T-cell (primary cell): Measurements from ENCODE around the gene APOH. TPM values are rescaled to one million over a fixed set of nuclear protein-coding genes. Genes with fewer than 3 reads are reported as not detected.

Experiments
- ATAC-seq, 4 experiments: fragments of 200-7000 bp in 3 of 4; fragments of 150-1000 bp in 1 of 4; cut with Tn5 transposase; replicated peaks in 1 of 4; 1 replicate in 3 of 4; 2 replicates in 1 of 4; pipeline ENCODE4 v1.10.0; 2021; ENCODE audit warnings: moderate library complexity in 3 of 4, mild to moderate bottlenecking in 2 of 4, moderate number of reproducible peaks in 1 of 4
- CTCF ChIA-PET, 2 donors: fragments of 300-600 bp; sonication (Branson Sonifier 250); formaldehyde crosslinking; loops; one replicate each; lab custom pipeline; 2022; ENCODE audit warnings: antibody characterized with exemption in 2 of 2; lab: Charles Lee
- POLR2A ChIA-PET, 2 donors: fragments of 300-600 bp; sonication (Branson Sonifier 250); formaldehyde crosslinking; loops; one replicate each; lab custom pipeline; 2022; ENCODE audit warnings: antibody characterized with exemption in 2 of 2; lab: Charles Lee
- DNase-seq, 35 experiments: peaks; one replicate each; pipeline versions ENCODE4 v3.0.0 to v3.0.0-alpha.2; 2013 to 2023
- H3K27ac ChIP-seq: one replicate; pipeline ENCODE4 v1.5.1; 2013; ENCODE audit warnings: low read length
- H3K27me3 ChIP-seq, 2 experiments: replicated peaks in 1 of 2; 1 replicate in 1 of 2; 2 replicates in 1 of 2; pipeline versions ENCODE4 v1.6.1 to v1.7.0; 2013; ENCODE audit warnings: low read length in 1 of 2, mixed read lengths in 1 of 2; ENCODE audit not compliant: control insufficient read depth in 2 of 2, insufficient read depth in 2 of 2; ENCODE audit errors: extremely low read depth in 1 of 2
- H3K36me3 ChIP-seq, 2 donors: 1 replicate in 1 of 2; 2 replicates in 1 of 2; pipeline versions ENCODE4 v1.6.1 to v1.7.0; 2013; ENCODE audit warnings: low read length in 1 of 2; ENCODE audit not compliant: control insufficient read depth in 2 of 2, insufficient read depth in 1 of 2; ENCODE audit errors: extremely low read depth in 1 of 2
- H3K4me1 ChIP-seq, 2 experiments: 1 replicate in 1 of 2; 2 replicates in 1 of 2; pipeline versions ENCODE4 v1.6.1 to v1.7.0; 2013; ENCODE audit warnings: low read length in 2 of 2, mixed read lengths in 1 of 2; ENCODE audit not compliant: insufficient read depth in 2 of 2, control insufficient read depth in 1 of 2; ENCODE audit errors: extremely low read depth in 1 of 2
- H3K4me3 ChIP-seq, 2 donors: 1 replicate in 1 of 2; 2 replicates in 1 of 2; pipeline versions ENCODE4 v1.5.1 to v1.7.0; 2013; ENCODE audit warnings: mild to moderate bottlenecking in 2 of 2, low read length in 1 of 2, moderate library complexity in 1 of 2; ENCODE audit not compliant: control insufficient read depth in 1 of 2; ENCODE audit errors: extremely low read depth in 1 of 2
- H3K9me3 ChIP-seq: 2 replicates; pipeline ENCODE4 v1.7.0; 2013
- H3K27ac Mint-ChIP-seq, 2 donors: one replicate each; pipeline ENCODE4 v1.8.0; 2020 to 2021; ENCODE audit warnings: mild to moderate bottlenecking in 2 of 2, mixed read lengths in 2 of 2
- H3K27me3 Mint-ChIP-seq, 2 donors: one replicate each; pipeline ENCODE4 v1.8.0; 2021 to 2022; ENCODE audit warnings: mixed read lengths in 2 of 2
- H3K36me3 Mint-ChIP-seq: one replicate; pipeline ENCODE4 v1.8.0; 2021; ENCODE audit warnings: mixed read lengths
- H3K4me1 Mint-ChIP-seq, 3 donors: one replicate each; pipeline ENCODE4 v1.8.0; 2020 to 2022; ENCODE audit warnings: mixed read lengths in 3 of 3, mild to moderate bottlenecking in 1 of 3
- H3K4me3 Mint-ChIP-seq, 3 donors: one replicate each; pipeline ENCODE4 v1.8.0; 2020 to 2022; ENCODE audit warnings: mild to moderate bottlenecking in 3 of 3, mixed read lengths in 3 of 3, moderate library complexity in 3 of 3
- H3K9me3 Mint-ChIP-seq, 3 donors: one replicate each; pipeline ENCODE4 v1.8.0; 2020 to 2022; ENCODE audit warnings: mixed read lengths in 3 of 3
- WGBS: methylation state at CpG from one replicate; pipeline ENCODE4 v1.1.5; 2013; ENCODE audit warnings: missing lambda C conversion rate; ENCODE audit not compliant: insufficient coverage; 5-methylcytosine and 5-hydroxymethylcytosine counted together
- total RNA-seq, 35 experiments: library from RNA in 6 of 35; stranded (reverse) in 6 of 35; fragments of 120-200 nt in 1 of 35; gene quantifications; one replicate each; pipeline versions ENCODE4 v1.2.1 to v1.2.4 and lab custom pipeline; 2013 to 2026

Gene APOH
- total RNA-seq, 5 donors from 2014 or later (not counting 1 experiment from before 2014, with no cell fraction given): 1.3 to 2.5 (median 2.0) TPM; not detected in 2

- peaks cover 0 to 7% (median 2%) of the 10 kb centered on the region in 3 donors for H3K4me1 Mint-ChIP-seq
- Histone ChIP-seq H3K4me1 (no peaks in the 10 kb centered on the region), H3K36me3 (no peaks in the 10 kb centered on the region), H3K27ac (no peak overlapping the region), H3K27me3 (peaks cover 0 to 7% of the 10 kb centered on the region in 2 experiments), H3K9me3 (no peaks in the 10 kb centered on the region), H3K4me3 (no peak overlapping the region)
- POLR2A ChIA-PET: interaction anchor here in 1 of 2 donors (0.6 kb wide), 1 partner anchor 21 kb away, joined by 3 read pairs; no protein-coding TSS in a partner anchor
- H3K9me3 Mint-ChIP-seq: no peaks in the 10 kb centered on the region
- 100% methylated on average over 1 of the region's 3 CpGs for WGBS
- CTCF ChIA-PET: interaction anchor here in 1 of 2 donors (0.6 kb wide), 1 partner anchor 67 kb away, joined by 6 read pairs; no protein-coding TSS in a partner anchor
- no peaks in the 10 kb centered on the region for H3K27me3 Mint-ChIP-seq
- no peak for DNase-seq
- H3K36me3 Mint-ChIP-seq: no peaks in the 10 kb centered on the region
- H3K27ac Mint-ChIP-seq: no peak overlapping the region
- H3K4me3 Mint-ChIP-seq: no peak overlapping the region
- ATAC-seq: no peak
These were observed 42.3 kb upstream of the APOH start for GRCh38 chr17:66271512-66271911.

- Histone ChIP-seq H3K27me3 (peaks cover 0 to 7% of the 10 kb centered on the region in 2 experiments), H3K9me3 (no peaks in the 10 kb centered on the region), H3K4me3 (no peak overlapping the region), H3K4me1 (no peaks in the 10 kb centered on the region), H3K36me3 (no peaks in the 10 kb centered on the region), H3K27ac (no peak overlapping the region)
- Mint-ChIP-seq H3K36me3 (no peaks in the 10 kb centered on the region), H3K9me3 (no peaks in the 10 kb centered on the region), H3K27me3 (no peaks in the 10 kb centered on the region), H3K27ac (no peak overlapping the region), H3K4me1 (peaks cover 0 to 5% (median 0%) of the 10 kb centered on the region in 3 donors), H3K4me3 (no peak overlapping the region)
- DNase-seq: no peak
- ChIA-PET CTCF (no interaction called here), POLR2A (no interaction called here)
- no CpG with 5 or more reads among the region's 2 CpGs for WGBS
- ATAC-seq: no peak
These were observed 40.9 kb upstream of the APOH start for GRCh38 chr17:66270106-66270505.

- CTCF ChIA-PET: no interaction called here
- Mint-ChIP-seq H3K9me3 (peaks cover 0 to 3% (median 0%) of the 10 kb centered on the region in 3 donors), H3K27ac (no peak overlapping the region), H3K36me3 (no peaks in the 10 kb centered on the region), H3K27me3 (no peaks in the 10 kb centered on the region), H3K4me1 (peaks cover 0 to 5% (median 0%) of the 10 kb centered on the region in 3 donors), H3K4me3 (no peak overlapping the region)
- H3K4me3 ChIP-seq: no peak overlapping the region
- no peak for DNase-seq
- ATAC-seq: no peak
- H3K9me3 ChIP-seq: no peaks in the 10 kb centered on the region
- POLR2A ChIA-PET: no interaction called here
- no peaks in the 10 kb centered on the region for H3K4me1 ChIP-seq
- 45% methylated on average over 3 of the region's 8 CpGs for WGBS
- H3K27ac ChIP-seq: no peak overlapping the region
- no peaks in the 10 kb centered on the region for H3K36me3 ChIP-seq
- H3K27me3 ChIP-seq: peaks cover 0 to 4% of the 10 kb centered on the region in 2 experiments
These were observed 39.2 kb upstream of the APOH start for GRCh38 chr17:66268247-66268927.

- CTCF ChIA-PET: interaction anchor here in 1 of 2 donors (0.5 kb wide), 1 partner anchor 9 kb away, joined by 5 read pairs; no protein-coding TSS in a partner anchor
- WGBS: no CpG with 5 or more reads among the region's 5 CpGs
- H3K27ac Mint-ChIP-seq: no peak overlapping the region
- Histone ChIP-seq H3K36me3 (no peaks in the 10 kb centered on the region), H3K27ac (no peak overlapping the region), H3K9me3 (no peaks in the 10 kb centered on the region), H3K4me1 (no peaks in the 10 kb centered on the region), H3K27me3 (peaks cover 0 to 5% of the 10 kb centered on the region in 2 experiments), H3K4me3 (no peak overlapping the region)
- ATAC-seq (no peak), DNase-seq (no peak)
- H3K9me3 Mint-ChIP-seq: peaks cover 0 to 3% (median 0%) of the 10 kb centered on the region in 3 donors
- no peaks in the 10 kb centered on the region for H3K27me3 Mint-ChIP-seq
- H3K36me3 Mint-ChIP-seq: no peaks in the 10 kb centered on the region
- H3K4me3 Mint-ChIP-seq: no peak overlapping the region
- peaks cover 0 to 5% (median 3%) of the 10 kb centered on the region in 3 donors for H3K4me1 Mint-ChIP-seq
- POLR2A ChIA-PET: no interaction called here
These were observed 35.5 kb upstream of the APOH start for GRCh38 chr17:66264696-66265095.

GRCh38 chr17:66262767-66263166, 33.6 kb upstream of the APOH start:
- Mint-ChIP-seq H3K27me3 (no peaks in the 10 kb centered on the region), H3K27ac (no peak overlapping the region), H3K4me3 (no peak overlapping the region), H3K9me3 (peaks cover 0 to 3% (median 0%) of the 10 kb centered on the region in 3 donors), H3K4me1 (peaks cover 0 to 5% (median 3%) of the 10 kb centered on the region in 3 donors), H3K36me3 (no peaks in the 10 kb centered on the region)
- ATAC-seq: no peak
- Histone ChIP-seq H3K27ac (no peak overlapping the region), H3K9me3 (no peaks in the 10 kb centered on the region), H3K27me3 (peaks cover 0 to 5% of the 10 kb centered on the region in 2 experiments), H3K4me1 (no peaks in the 10 kb centered on the region), H3K4me3 (no peak overlapping the region), H3K36me3 (no peaks in the 10 kb centered on the region)
- no peak for DNase-seq
- CTCF ChIA-PET: interaction anchor here in 1 of 2 donors (0.6 kb wide), 1 partner anchor 282 kb away, joined by 3 read pairs; no protein-coding TSS in a partner anchor
- 86% methylated on average over 1 of the region's 2 CpGs for WGBS
- POLR2A ChIA-PET: interaction anchor here in 1 of 2 donors (0.7 kb wide), 1 partner anchor 205 kb away, joined by 3 read pairs; no protein-coding TSS in a partner anchor

GRCh38 chr17:66260688-66261087, 31.5 kb upstream of the APOH start:
- POLR2A ChIA-PET: no interaction called here
- no CpG with 5 or more reads among the region's 1 CpG for WGBS
- Mint-ChIP-seq H3K4me1 (peaks cover 7 to 10% (median 9%) of the 10 kb centered on the region in 3 donors), H3K27ac (no peak overlapping the region), H3K9me3 (peaks cover 0 to 3% (median 0%) of the 10 kb centered on the region in 3 donors), H3K36me3 (no peaks in the 10 kb centered on the region), H3K27me3 (no peaks in the 10 kb centered on the region), H3K4me3 (no peak overlapping the region)
- Histone ChIP-seq H3K9me3 (no peaks in the 10 kb centered on the region), H3K27me3 (peaks cover 0 to 5% of the 10 kb centered on the region in 2 experiments), H3K27ac (no peak overlapping the region), H3K4me3 (no peak overlapping the region), H3K4me1 (peaks cover 2 to 4% of the 10 kb centered on the region in 2 experiments), H3K36me3 (no peaks in the 10 kb centered on the region)
- CTCF ChIA-PET: no interaction called here
- no peak for DNase-seq
- ATAC-seq: no peak
